Keratinocyte (primary cell): Measurements from ENCODE around the gene AGAP1. TPM values are rescaled to one million over a fixed set of nuclear protein-coding genes. Genes with fewer than 3 reads are reported as not detected.

Experiments
- DNase-seq: peaks from one replicate; pipeline ENCODE4 v3.0.0-alpha.2; 2011; ENCODE audit warnings: low read depth, missing footprints, low spot score
- FAIRE-seq: peaks from 2 replicates; lab custom pipeline; 2011; peaks lifted over from hg19 to GRCh38; lab: Jason Lieb, UNC
- H2AFZ ChIP-seq: 2 replicates; pipeline ENCODE4 v1.6.0; 2012; ENCODE audit warnings: low read length, control low read depth, inconsistent platforms; ENCODE audit not compliant: control insufficient read depth
- H3K27ac ChIP-seq: 2 replicates; pipeline ENCODE4 v1.5.1; 2011; ENCODE audit warnings: low read length; ENCODE audit not compliant: control insufficient read depth, insufficient read depth
- H3K27me3 ChIP-seq: 3 replicates; pipeline ENCODE4 v1.6.0; 2011; ENCODE audit warnings: low read length; ENCODE audit not compliant: control insufficient read depth, insufficient read depth; ENCODE audit errors: extremely low read depth
- H3K36me3 ChIP-seq, 2 experiments: 2 replicates in 1 of 2; 3 replicates in 1 of 2; pipeline ENCODE4 v1.5.1; 2011; ENCODE audit warnings: low read length in 2 of 2, mild to moderate bottlenecking in 1 of 2; ENCODE audit not compliant: control insufficient read depth in 2 of 2, insufficient read depth in 2 of 2; ENCODE audit errors: extremely low read depth in 1 of 2
- H3K4me1 ChIP-seq: 3 replicates; pipeline ENCODE4 v1.5.1; 2011; ENCODE audit warnings: low read length; ENCODE audit not compliant: control insufficient read depth, insufficient read depth; ENCODE audit errors: extremely low read depth
- H3K4me2 ChIP-seq: 3 replicates; pipeline ENCODE4 v1.6.0; 2011; ENCODE audit warnings: low read depth, low read length; ENCODE audit not compliant: control insufficient read depth, insufficient read depth; ENCODE audit errors: extremely low read depth
- H3K4me3 ChIP-seq, 3 experiments: fragments of 200-600 bp in 1 of 3; sonication (generic) in 1 of 3; 2 replicates in 2 of 3; 3 replicates in 1 of 3; pipeline ENCODE4 v1.5.1; 2011 to 2016; ENCODE audit warnings: low read length in 3 of 3, mild to moderate bottlenecking in 3 of 3, control low read depth in 2 of 3, inconsistent platforms in 1 of 3, low read depth in 1 of 3, mixed read lengths in 1 of 3, mixed run types in 1 of 3, moderate library complexity in 1 of 3; ENCODE audit not compliant: control insufficient read depth in 2 of 3, insufficient read depth in 2 of 3; ENCODE audit errors: extremely low read depth in 1 of 3
- H3K79me2 ChIP-seq: 2 replicates; pipeline ENCODE4 v1.6.0; 2012; ENCODE audit warnings: low read length; ENCODE audit not compliant: control insufficient read depth, insufficient read depth
- H3K9ac ChIP-seq: 3 replicates; pipeline ENCODE4 v1.6.0; 2011; ENCODE audit warnings: low read length; ENCODE audit not compliant: control insufficient read depth, insufficient read depth; ENCODE audit errors: extremely low read depth
- H3K9me1 ChIP-seq: 3 replicates; pipeline ENCODE4 v1.6.0; 2011; ENCODE audit warnings: low read length; ENCODE audit not compliant: control insufficient read depth, insufficient read depth; ENCODE audit errors: extremely low read depth
- H3K9me3 ChIP-seq: 2 replicates; pipeline ENCODE4 v1.5.1; 2012; ENCODE audit warnings: low read depth, low read length; ENCODE audit not compliant: control insufficient read depth
- H4K20me1 ChIP-seq: 3 replicates; pipeline ENCODE4 v1.6.0; 2011; ENCODE audit warnings: low read length; ENCODE audit not compliant: control insufficient read depth, insufficient read depth; ENCODE audit errors: extremely low read depth
- EZH2 ChIP-seq: IDR thresholded peaks from one replicate; pipeline ENCODE4 v1.6.1; 2012; ENCODE audit warnings: inconsistent platforms, mild to moderate bottlenecking, low read length, moderate library complexity
- dilution Hi-C: fragments of 300-500 bp; cut with MboI; formaldehyde crosslinking; loops from one replicate; pipeline ENCODE4 v1.7.0; 2020; ENCODE audit warnings: low sequenced_read_pairs; ENCODE audit not compliant: extremely low pct_ligation_motif_present
- polyA plus RNA-seq, 5 experiments: library from polyadenylated mRNA; depleted of rRNA in 3 of 5; stranded (reverse) in 3 of 5; stranded (forward) in 1 of 5; unstranded in 1 of 5; fragments of >200 nt; gene quantifications; 1 replicate in 1 of 5; 2 replicates in 3 of 5; 3 replicates in 1 of 5; pipeline versions ENCODE4 v1.2.1 to v1.2.3, GENCODE V29; 2011 to 2012; ENCODE audit warnings: missing spikeins in 2 of 5, low read depth in 1 of 5, low replicate concordance in 1 of 5
- TF ChIP-seq, protein P1 (sequence below), 3 experiments: IDR thresholded peaks in 1 of 3; conservative IDR thresholded peaks in 1 of 3; optimal IDR thresholded peaks in 1 of 3; 2 replicates in 2 of 3; 3 replicates in 1 of 3; pipeline versions ENCODE3 to v1.5.1; 2011; ENCODE audit warnings: low read length in 3 of 3, mild to moderate bottlenecking in 3 of 3, moderate library complexity in 2 of 3, control low read depth in 1 of 3, inconsistent platforms in 1 of 3; ENCODE audit not compliant: insufficient read depth in 2 of 3; ENCODE audit errors: extremely low read depth in 1 of 3

The AGAP1 gene
- polyA plus RNA-seq, 1 donor (not counting 4 experiments of a cell fraction or from before 2014, with no cell fraction given) = 12.6 TPM

DNA sequence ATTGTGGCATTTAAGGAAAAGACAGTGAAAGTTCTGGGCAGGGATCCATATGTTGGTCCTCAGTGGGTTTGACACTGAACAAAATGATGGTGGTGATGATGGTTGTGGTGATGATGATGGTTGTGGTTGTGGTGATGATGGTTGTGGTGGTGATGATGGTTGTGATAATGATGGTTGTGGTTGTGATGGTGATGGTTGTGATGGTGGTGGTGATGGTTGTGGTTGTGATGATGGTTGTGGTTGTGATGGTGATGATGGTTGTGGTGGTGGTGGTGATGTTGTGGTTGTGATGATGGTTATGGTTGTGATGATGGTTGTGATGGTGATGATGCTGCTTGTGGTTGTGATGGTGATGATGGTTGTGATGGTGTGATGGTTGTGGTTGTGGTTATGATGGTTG lies 308.7 kb downstream of the AGAP1 start:
- H3K9me3 ChIP-seq = peaks cover 4% of the 10 kb centered on the region
- H3K9me1 ChIP-seq = no peaks in the 10 kb centered on the region
- no peaks in the 10 kb centered on the region for H3K27me3 ChIP-seq
- no peaks in the 10 kb centered on the region for H3K4me1 ChIP-seq
- no peak overlapping the region for H3K9ac ChIP-seq
- dilution Hi-C loops = no loop called here
- H4K20me1 ChIP-seq = no peaks in the 10 kb centered on the region
- DNase-seq = no peak
- no peak overlapping the region for H3K4me2 ChIP-seq
- TF ChIP-seq, protein P1, sequence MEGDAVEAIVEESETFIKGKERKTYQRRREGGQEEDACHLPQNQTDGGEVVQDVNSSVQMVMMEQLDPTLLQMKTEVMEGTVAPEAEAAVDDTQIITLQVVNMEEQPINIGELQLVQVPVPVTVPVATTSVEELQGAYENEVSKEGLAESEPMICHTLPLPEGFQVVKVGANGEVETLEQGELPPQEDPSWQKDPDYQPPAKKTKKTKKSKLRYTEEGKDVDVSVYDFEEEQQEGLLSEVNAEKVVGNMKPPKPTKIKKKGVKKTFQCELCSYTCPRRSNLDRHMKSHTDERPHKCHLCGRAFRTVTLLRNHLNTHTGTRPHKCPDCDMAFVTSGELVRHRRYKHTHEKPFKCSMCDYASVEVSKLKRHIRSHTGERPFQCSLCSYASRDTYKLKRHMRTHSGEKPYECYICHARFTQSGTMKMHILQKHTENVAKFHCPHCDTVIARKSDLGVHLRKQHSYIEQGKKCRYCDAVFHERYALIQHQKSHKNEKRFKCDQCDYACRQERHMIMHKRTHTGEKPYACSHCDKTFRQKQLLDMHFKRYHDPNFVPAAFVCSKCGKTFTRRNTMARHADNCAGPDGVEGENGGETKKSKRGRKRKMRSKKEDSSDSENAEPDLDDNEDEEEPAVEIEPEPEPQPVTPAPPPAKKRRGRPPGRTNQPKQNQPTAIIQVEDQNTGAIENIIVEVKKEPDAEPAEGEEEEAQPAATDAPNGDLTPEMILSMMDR (optimal IDR thresholded peaks at IDR 0.05 in 1 of 3, IDR thresholded peaks at IDR 0.05 in 1 of 3, conservative IDR thresholded peaks at IDR 0.05 in 1 of 3; ENCODE audit: extremely low read depth in 1 of 3, insufficient read depth in 2 of 3, low read length in 3 of 3) = no peak
- TF ChIP-seq EZH2 = no peak
- no peak overlapping the region for H3K4me3 ChIP-seq
- H3K79me2 ChIP-seq = no peaks in the 10 kb centered on the region
- no peak overlapping the region for H3K27ac ChIP-seq
- FAIRE-seq = no peak
- peaks cover 6 to 13% of the 10 kb centered on the region in 2 experiments for H3K36me3 ChIP-seq
- H2AFZ ChIP-seq = no peak overlapping the region

DNA sequence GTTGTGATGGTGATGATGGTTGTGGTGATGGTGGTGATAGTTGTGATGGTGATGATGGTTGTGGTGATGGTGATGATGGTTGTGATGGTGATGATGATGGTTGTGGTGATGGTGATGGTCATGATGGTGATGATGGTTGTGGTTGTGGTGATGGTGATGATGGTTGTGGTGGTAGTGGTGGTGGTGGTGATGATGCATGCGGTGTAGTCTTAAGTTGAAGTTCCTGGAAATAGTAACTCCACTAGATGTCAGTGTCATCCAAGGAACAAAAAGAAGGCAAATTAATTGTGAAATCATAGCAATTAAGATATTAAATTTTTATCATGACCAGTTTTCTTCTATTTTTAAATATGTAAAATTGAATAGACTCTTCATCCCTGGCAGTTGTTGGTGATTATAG lies 309.2 kb downstream of the AGAP1 start:
- H3K36me3 ChIP-seq = peaks cover 6 to 13% of the 10 kb centered on the region in 2 experiments
- H3K4me1 ChIP-seq = no peaks in the 10 kb centered on the region
- H3K4me2 ChIP-seq = no peak overlapping the region
- H3K9me1 ChIP-seq = no peaks in the 10 kb centered on the region
- H3K9ac ChIP-seq = no peak overlapping the region
- H3K79me2 ChIP-seq = no peaks in the 10 kb centered on the region
- TF ChIP-seq, protein P1 (optimal IDR thresholded peaks at IDR 0.05 in 1 of 3, IDR thresholded peaks at IDR 0.05 in 1 of 3, conservative IDR thresholded peaks at IDR 0.05 in 1 of 3; ENCODE audit: extremely low read depth in 1 of 3, insufficient read depth in 2 of 3, low read length in 3 of 3) = peak in 2 of 3 experiments; percentile 7 to 19
- no peak for TF ChIP-seq EZH2
- no peak for FAIRE-seq
- H3K27ac ChIP-seq = no peak overlapping the region
- H4K20me1 ChIP-seq = no peaks in the 10 kb centered on the region
- H3K9me3 ChIP-seq = peaks cover 4% of the 10 kb centered on the region
- no peak overlapping the region for H3K4me3 ChIP-seq
- dilution Hi-C loops = no loop called here
- no peak overlapping the region for H2AFZ ChIP-seq
- H3K27me3 ChIP-seq = no peaks in the 10 kb centered on the region
- no peak for DNase-seq
